Kidney (tissue), 14 donors: ENCODE measurements around the gene TMEM131L. TPM values are rescaled to one million over a fixed set of nuclear protein-coding genes. Genes with fewer than 3 reads are reported as not detected.

Experiments used
- DNase-seq, 5 donors: peaks; one replicate each; pipeline ENCODE4 v3.0.0-alpha.2; 2013 to 2020
- FAIRE-seq: peaks from 2 replicates; lab custom pipeline; 2012; peaks lifted over from hg19 to GRCh38; lab: Jason Lieb, UNC
- H3K27ac ChIP-seq, 2 donors: one replicate each; pipeline ENCODE4 v1.7.0; 2013; ENCODE audit warnings: low read depth in 2 of 2, low read length in 2 of 2, inconsistent platforms in 1 of 2
- H3K27me3 ChIP-seq: one replicate; pipeline ENCODE4 v1.7.1; 2013; ENCODE audit warnings: low read length, inconsistent platforms; ENCODE audit not compliant: control insufficient read depth, insufficient read depth
- H3K36me3 ChIP-seq, 3 donors: one replicate each; pipeline versions ENCODE4 v1.7.0 to v1.7.1; 2013; ENCODE audit warnings: low read length in 3 of 3, control low read depth in 1 of 3, inconsistent platforms in 1 of 3; ENCODE audit not compliant: insufficient read depth in 3 of 3, control insufficient read depth in 2 of 3
- H3K4me1 ChIP-seq, 3 donors: one replicate each; pipeline versions ENCODE4 v1.7.0 to v1.7.1; 2013; ENCODE audit warnings: low read length in 3 of 3, inconsistent platforms in 1 of 3, low read depth in 1 of 3; ENCODE audit not compliant: control insufficient read depth in 2 of 3, insufficient read depth in 2 of 3
- H3K4me3 ChIP-seq, 3 donors: one replicate each; pipeline versions ENCODE4 v1.7.0 to v1.8.1; 2013; ENCODE audit warnings: low read length in 3 of 3, control low read depth in 1 of 3, inconsistent platforms in 1 of 3
- H3K9ac ChIP-seq, 3 donors: one replicate each; pipeline versions ENCODE4 v1.7.0 to v1.7.1; 2013; ENCODE audit warnings: low read length in 3 of 3, control low read depth in 1 of 3, inconsistent platforms in 1 of 3
- H3K9me3 ChIP-seq, 3 donors: one replicate each; pipeline versions ENCODE4 v1.7.0 to v1.7.1; 2013; ENCODE audit warnings: low read length in 3 of 3, control low read depth in 1 of 3, inconsistent platforms in 1 of 3; ENCODE audit not compliant: control insufficient read depth in 2 of 3, insufficient read depth in 1 of 3
- CTCF ChIP-seq: IDR thresholded peaks from 3 replicates; pipeline ENCODE4 v1.5.1; 2012; ENCODE audit warnings: mild to moderate bottlenecking, moderate library complexity, borderline replicate concordance; ENCODE audit not compliant: insufficient read depth; ENCODE audit errors: extremely low read depth
- intact Hi-C: fragments of 100-400 bp; cut with DNase I; formaldehyde crosslinking; loops from one replicate; pipeline ENCODE4 v1.11.1; 2022
- polyA plus RNA-seq: library from polyadenylated mRNA; stranded (reverse); fragments of 350-450 nt; fragmentation: Illumina TruSeq; extraction: RNeasy Lipid Tissue Mini Kit (QIAGEN cat#74804); gene quantifications from one replicate; pipeline ENCODE4 v1.2.3, GENCODE V29; 2014; ENCODE audit warnings: low read depth, low replicate concordance; ENCODE audit not compliant: insufficient read depth
- total RNA-seq: library from RNA; stranded (reverse); fragmentation: NEBNext Ultra II Directional; extraction: Animal tissue kit (Norgen Biotek cat#: 25700); gene quantifications from one replicate; pipeline ENCODE4 v1.2.1, GENCODE V29; 2021
- donor health status: control.
- donor health status: control.
- donor health status: control.
- donor health status: control.
- donor health status: control.
- donor health status: DM: yes; HTN: yes; CAD: no.
- donor health status: Normal renal cell carcinoma (clear cell type).

TMEM131L gene
- total and polyA plus RNA-seq, 2 donors from 2014 or later, result 3.0 to 17.0 TPM

DNA sequence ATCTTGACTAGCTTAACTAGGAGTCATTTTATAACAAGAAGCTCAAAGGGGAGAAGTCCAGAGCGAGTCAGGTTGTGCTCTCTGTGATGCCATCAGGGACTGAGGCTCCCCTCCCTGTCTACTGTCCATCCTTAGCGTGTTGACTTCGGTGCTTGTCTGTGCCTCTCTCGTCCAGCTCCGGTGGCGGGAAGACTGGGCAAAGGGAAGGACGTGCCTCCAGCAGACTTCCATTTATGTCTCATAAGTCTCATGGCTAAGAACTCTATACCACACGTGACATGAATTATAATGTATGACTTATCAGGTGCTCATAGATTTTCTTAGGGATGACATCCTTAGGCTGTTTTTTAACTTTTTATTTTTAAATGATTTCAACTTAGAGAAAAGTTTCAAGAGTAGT is 125.3 kb downstream of the TMEM131L start:
- Histone ChIP-seq H3K27me3 (no peaks in the 10 kb centered on the region), H3K36me3 (peaks cover 0 to 4% (median 2%) of the 10 kb centered on the region in 3 donors), H3K27ac (no peak overlapping the region), H3K9me3 (no peaks in the 10 kb centered on the region), H3K4me3 (no peak overlapping the region), H3K9ac (no peak overlapping the region), H3K4me1 (no peaks in the 10 kb centered on the region)
- no peak for TF ChIP-seq CTCF
- no peak for FAIRE-seq
- intact Hi-C loops, result no loop called here
- DNase-seq, result no peak

- intact Hi-C loops, result no loop called here
- Histone ChIP-seq H3K4me1 (no peaks in the 10 kb centered on the region), H3K36me3 (peaks cover 0 to 6% (median 2%) of the 10 kb centered on the region in 3 donors), H3K27ac (no peak overlapping the region), H3K9me3 (no peaks in the 10 kb centered on the region), H3K4me3 (no peak overlapping the region), H3K27me3 (no peaks in the 10 kb centered on the region), H3K9ac (no peak overlapping the region)
- no peak for DNase-seq
- no peak for FAIRE-seq
- TF ChIP-seq CTCF, result no peak
Observed at GRCh38 chr4:153592064-153592463, 125.9 kb downstream of the TMEM131L start.

DNA sequence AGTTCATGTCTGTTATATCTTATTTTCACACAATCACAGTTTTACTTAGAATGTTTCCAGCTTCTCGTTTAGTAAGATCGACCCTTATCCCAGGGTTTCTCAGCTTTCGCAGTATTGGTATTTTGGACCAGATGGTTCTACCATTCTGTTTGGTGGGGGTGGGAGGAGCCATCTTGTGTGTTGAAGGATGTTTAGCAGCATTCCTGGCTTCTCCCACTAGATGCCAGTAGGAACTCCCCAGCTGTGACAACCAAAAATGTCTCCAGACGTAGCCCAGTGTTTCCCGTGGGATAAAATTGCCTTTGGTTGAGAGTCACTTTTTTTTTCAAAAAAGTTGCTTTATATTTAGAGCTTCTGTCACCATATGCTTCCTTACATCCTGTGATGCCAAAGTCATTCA is 127.0 kb downstream of the TMEM131L start:
- intact Hi-C loops, result no loop called here

More for the DNA sequence above, 127.0 kb downstream of the TMEM131L start:
- Histone ChIP-seq H3K27ac (no peak overlapping the region), H3K36me3 (peaks cover 0 to 6% (median 2%) of the 10 kb centered on the region in 3 donors), H3K27me3 (no peaks in the 10 kb centered on the region), H3K4me3 (no peak overlapping the region), H3K4me1 (no peaks in the 10 kb centered on the region), H3K9ac (no peak overlapping the region), H3K9me3 (no peaks in the 10 kb centered on the region)
- no peak for FAIRE-seq
- DNase-seq, result no peak
- no peak for TF ChIP-seq CTCF
